ENCODE data around the gene STKLD1.

STKLD1 gene

DNA sequence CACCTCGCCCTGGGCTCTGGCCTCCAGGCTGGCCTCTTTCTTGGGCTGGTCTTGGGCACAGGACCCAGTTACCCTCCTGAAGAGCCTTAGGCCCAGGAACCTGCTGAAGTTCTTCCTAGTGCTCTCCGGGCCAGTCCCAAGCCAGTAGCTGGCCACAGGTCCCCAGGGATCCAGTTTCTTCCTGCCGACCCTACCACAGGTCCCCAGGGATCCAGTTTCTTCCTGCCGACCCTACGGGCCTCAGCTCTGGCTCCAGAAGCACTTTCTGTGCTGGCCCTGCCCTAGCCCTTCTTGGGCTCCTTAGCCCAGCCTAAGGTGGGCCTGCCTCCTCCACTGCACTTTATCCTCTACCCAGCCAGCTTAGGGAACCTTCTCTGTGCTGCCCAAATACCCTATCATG lies 65.4 kb downstream of the STKLD1 start:
- H3K79me2 ChIP-seq = no peaks in the 10 kb centered on the region
- H3K27me3 ChIP-seq (ENCODE audit: control insufficient read depth, insufficient read depth, low read length) = no peaks in the 10 kb centered on the region
- no peak overlapping the region for H3K4me3 ChIP-seq (ENCODE audit: low read depth, low read length)
- H3K36me3 ChIP-seq (ENCODE audit: control insufficient read depth, insufficient read depth, low read length) = no peaks in the 10 kb centered on the region
- H3K9ac ChIP-seq = no peak overlapping the region
- no peaks in the 10 kb centered on the region for H3K4me1 ChIP-seq
- H3K9me3 ChIP-seq (ENCODE audit: control insufficient read depth, low read length) = no peaks in the 10 kb centered on the region
- H2AFZ ChIP-seq = no peak overlapping the region
- H3K27ac ChIP-seq = no peak overlapping the region
- TF ChIP-seq, protein P1, sequence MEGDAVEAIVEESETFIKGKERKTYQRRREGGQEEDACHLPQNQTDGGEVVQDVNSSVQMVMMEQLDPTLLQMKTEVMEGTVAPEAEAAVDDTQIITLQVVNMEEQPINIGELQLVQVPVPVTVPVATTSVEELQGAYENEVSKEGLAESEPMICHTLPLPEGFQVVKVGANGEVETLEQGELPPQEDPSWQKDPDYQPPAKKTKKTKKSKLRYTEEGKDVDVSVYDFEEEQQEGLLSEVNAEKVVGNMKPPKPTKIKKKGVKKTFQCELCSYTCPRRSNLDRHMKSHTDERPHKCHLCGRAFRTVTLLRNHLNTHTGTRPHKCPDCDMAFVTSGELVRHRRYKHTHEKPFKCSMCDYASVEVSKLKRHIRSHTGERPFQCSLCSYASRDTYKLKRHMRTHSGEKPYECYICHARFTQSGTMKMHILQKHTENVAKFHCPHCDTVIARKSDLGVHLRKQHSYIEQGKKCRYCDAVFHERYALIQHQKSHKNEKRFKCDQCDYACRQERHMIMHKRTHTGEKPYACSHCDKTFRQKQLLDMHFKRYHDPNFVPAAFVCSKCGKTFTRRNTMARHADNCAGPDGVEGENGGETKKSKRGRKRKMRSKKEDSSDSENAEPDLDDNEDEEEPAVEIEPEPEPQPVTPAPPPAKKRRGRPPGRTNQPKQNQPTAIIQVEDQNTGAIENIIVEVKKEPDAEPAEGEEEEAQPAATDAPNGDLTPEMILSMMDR (IDR thresholded peaks at IDR 0.05) = no peak
- H3K4me2 ChIP-seq (ENCODE audit: low read length) = no peak overlapping the region

DNA sequence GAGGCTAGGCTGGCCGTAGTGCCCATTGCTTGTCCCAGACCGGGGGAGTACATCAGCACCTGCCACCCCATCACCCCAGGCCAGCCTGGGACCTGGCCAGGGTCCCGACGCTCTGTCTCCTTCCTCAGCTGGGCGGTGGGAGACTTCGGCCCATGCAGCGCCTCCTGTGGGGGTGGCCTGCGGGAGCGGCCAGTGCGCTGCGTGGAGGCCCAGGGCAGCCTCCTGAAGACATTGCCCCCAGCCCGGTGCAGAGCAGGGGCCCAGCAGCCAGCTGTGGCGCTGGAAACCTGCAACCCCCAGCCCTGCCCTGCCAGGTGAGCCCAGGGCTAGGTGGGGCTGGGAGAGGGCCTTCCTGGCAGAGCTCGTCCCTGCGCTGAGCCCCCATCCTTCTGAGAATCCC lies 67.1 kb downstream of the STKLD1 start:
- H3K4me1 ChIP-seq = no peaks in the 10 kb centered on the region
- no peak overlapping the region for H3K4me3 ChIP-seq (ENCODE audit: low read depth, low read length)

DNA sequence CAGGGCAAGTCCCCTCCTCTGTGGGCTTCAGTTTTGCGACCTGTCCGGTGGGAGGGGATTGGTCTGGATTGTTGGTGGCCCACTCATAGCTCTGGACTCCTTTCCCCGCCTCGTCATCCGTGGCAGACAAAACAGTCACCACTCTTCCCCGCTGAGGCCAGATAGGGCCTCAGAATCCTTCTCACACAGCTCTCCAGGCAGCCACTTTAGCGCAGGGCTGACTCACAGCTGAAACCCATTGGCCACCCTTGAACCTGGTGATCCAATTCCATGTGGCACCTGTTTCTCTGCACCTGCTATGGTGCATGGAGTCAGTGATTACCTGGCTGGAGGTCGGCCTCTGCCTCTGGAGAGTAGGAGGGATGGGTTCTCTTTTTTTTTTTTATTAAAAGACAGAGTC lies 67.8 kb downstream of the STKLD1 start:
- no peak overlapping the region for H3K27ac ChIP-seq
- no peaks in the 10 kb centered on the region for H3K36me3 ChIP-seq (ENCODE audit: control insufficient read depth, insufficient read depth, low read length)
- no peak overlapping the region for H3K4me2 ChIP-seq (ENCODE audit: low read length)
- H3K79me2 ChIP-seq = no peaks in the 10 kb centered on the region
- H3K9me3 ChIP-seq (ENCODE audit: control insufficient read depth, low read length) = no peaks in the 10 kb centered on the region
- no peaks in the 10 kb centered on the region for H3K27me3 ChIP-seq (ENCODE audit: control insufficient read depth, insufficient read depth, low read length)
- TF ChIP-seq, protein P1 (IDR thresholded peaks at IDR 0.05) = no peak
- H3K4me3 ChIP-seq (ENCODE audit: low read depth, low read length) = no peak overlapping the region
- H3K9ac ChIP-seq = no peak overlapping the region
- no peak overlapping the region for H2AFZ ChIP-seq
- no peaks in the 10 kb centered on the region for H3K4me1 ChIP-seq

More for the DNA sequence above, 67.1 kb downstream of the STKLD1 start:
- Histone ChIP-seq H3K36me3 (ENCODE audit: control insufficient read depth, insufficient read depth, low read length) (no peaks in the 10 kb centered on the region), H2AFZ (no peak overlapping the region), H3K4me2 (ENCODE audit: low read length) (no peak overlapping the region), H3K9me3 (ENCODE audit: control insufficient read depth, low read length) (no peaks in the 10 kb centered on the region), H3K27me3 (ENCODE audit: control insufficient read depth, insufficient read depth, low read length) (no peaks in the 10 kb centered on the region), H3K9ac (no peak overlapping the region), H3K79me2 (no peaks in the 10 kb centered on the region), H3K27ac (no peak overlapping the region)
- TF ChIP-seq, protein P1 (IDR thresholded peaks at IDR 0.05) = no peak

DNA sequence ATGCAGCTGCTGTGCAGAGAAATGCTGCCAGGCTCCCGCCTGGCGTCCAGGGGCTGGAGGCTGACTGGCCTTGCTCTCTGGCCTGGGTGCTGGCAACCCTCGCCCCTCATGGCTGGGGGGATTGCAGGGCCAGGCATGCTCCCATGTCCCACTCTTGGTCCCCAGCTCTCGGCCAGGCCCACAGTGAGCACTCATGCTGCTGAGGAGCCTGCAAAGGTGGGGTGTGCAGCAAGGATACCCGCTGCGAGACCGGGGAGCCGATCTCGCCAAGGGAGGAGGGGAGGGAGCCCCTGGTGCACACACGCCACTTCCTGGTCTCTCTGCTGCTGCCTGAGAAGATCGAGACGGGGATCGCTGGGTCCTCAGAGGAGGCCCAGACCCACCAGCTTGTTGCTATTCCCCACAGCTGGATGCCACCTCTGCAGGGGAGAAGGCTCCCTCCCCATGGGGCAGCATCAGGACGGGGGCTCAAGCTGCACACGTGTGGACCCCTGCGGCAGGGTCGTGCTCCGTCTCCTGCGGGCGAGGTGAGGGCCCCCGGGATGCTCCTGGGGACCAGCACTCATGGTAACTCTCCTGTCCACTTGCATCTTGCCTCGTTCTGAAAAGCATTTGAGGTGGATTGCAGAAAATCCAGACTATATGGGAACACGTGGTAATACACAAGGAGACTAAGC lies 69.3 kb downstream of the STKLD1 start:
- H3K79me2 ChIP-seq = no peaks in the 10 kb centered on the region
- no peaks in the 10 kb centered on the region for H3K9me3 ChIP-seq (ENCODE audit: control insufficient read depth, low read length)
- no peak overlapping the region for H3K9ac ChIP-seq
- no peaks in the 10 kb centered on the region for H3K4me1 ChIP-seq
- H3K36me3 ChIP-seq (ENCODE audit: control insufficient read depth, insufficient read depth, low read length) = no peaks in the 10 kb centered on the region
- TF ChIP-seq, protein P1 (IDR thresholded peaks at IDR 0.05) = no peak
- H3K27me3 ChIP-seq (ENCODE audit: control insufficient read depth, insufficient read depth, low read length) = no peaks in the 10 kb centered on the region
- H3K4me2 ChIP-seq (ENCODE audit: low read length) = no peak overlapping the region
- no peak overlapping the region for H2AFZ ChIP-seq
- no peak overlapping the region for H3K27ac ChIP-seq
- no peak overlapping the region for H3K4me3 ChIP-seq (ENCODE audit: low read depth, low read length)

DNA sequence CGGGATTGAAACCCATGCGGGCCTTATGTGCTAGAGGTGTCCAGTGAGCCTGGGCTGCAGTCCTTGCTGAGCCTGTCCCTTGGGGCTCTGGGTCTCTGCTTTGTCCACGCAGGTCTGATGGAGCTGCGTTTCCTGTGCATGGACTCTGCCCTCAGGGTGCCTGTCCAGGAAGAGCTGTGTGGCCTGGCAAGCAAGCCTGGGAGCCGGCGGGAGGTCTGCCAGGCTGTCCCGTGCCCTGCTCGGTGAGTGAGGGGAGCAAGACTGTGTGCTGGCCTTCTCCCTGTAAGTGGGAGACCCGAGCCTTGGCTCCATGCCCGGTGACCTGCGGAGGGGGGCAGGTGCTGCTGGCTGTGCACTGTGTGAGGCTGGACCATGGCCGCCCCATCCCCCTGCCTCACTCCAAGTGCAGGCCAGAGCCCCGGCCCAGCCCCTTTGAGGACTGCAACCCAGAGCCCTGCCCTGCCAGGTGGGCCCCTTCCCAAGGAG lies 72.4 kb downstream of the STKLD1 start:
- H3K9ac ChIP-seq = no peak overlapping the region
- TF ChIP-seq, protein P1 (IDR thresholded peaks at IDR 0.05) = no peak
- H3K27ac ChIP-seq = no peak overlapping the region
- no peak overlapping the region for H3K4me3 ChIP-seq (ENCODE audit: low read depth, low read length)
- no peaks in the 10 kb centered on the region for H3K36me3 ChIP-seq (ENCODE audit: control insufficient read depth, insufficient read depth, low read length)
- no peaks in the 10 kb centered on the region for H3K27me3 ChIP-seq (ENCODE audit: control insufficient read depth, insufficient read depth, low read length)
- no peaks in the 10 kb centered on the region for H3K9me3 ChIP-seq (ENCODE audit: control insufficient read depth, low read length)
- no peak overlapping the region for H2AFZ ChIP-seq
- no peaks in the 10 kb centered on the region for H3K4me1 ChIP-seq
- no peaks in the 10 kb centered on the region for H3K79me2 ChIP-seq
- no peak overlapping the region for H3K4me2 ChIP-seq (ENCODE audit: low read length)
